PC-9 (cell line): ENCODE data around the gene ZNF121. TPM values are rescaled to one million over a fixed set of nuclear protein-coding genes. Genes with fewer than 3 reads are reported as not detected.
A peak's percentile ranks its signal among the peaks of the same experiment; 100 is the strongest.
"Not testable (repeated sequence)": the region's sequence is repeated elsewhere in the genome, so short reads cannot be mapped to it uniquely, and the experiment has no call there.

Experiments used
- BruUV-seq: library from RNA; stranded (reverse); fragments of 400-500 nt; replicated peaks from 2 replicates; lab custom pipeline; 2021; lab: Mats Ljungman, UMichigan
- CTCF ChIA-PET: fragments of 300-600 bp; sonication (Branson Sonifier 250); formaldehyde crosslinking; loops from one replicate; lab custom pipeline; 2022; ENCODE audit warnings: antibody characterized with exemption; lab: Charles Lee
- POLR2A ChIA-PET: fragments of 300-600 bp; sonication (Branson Sonifier 250); formaldehyde crosslinking; loops from one replicate; lab custom pipeline; 2022; ENCODE audit warnings: antibody characterized with exemption; ENCODE audit not compliant: unreplicated experiment; lab: Charles Lee
- DNase-seq, 2 experiments: peaks; one replicate each; pipeline versions ENCODE4 v3.0.0 to v3.0.0-alpha.2; 2015 to 2022; ENCODE audit warnings: mixed read lengths in 1 of 2
- H2AFZ ChIP-seq: fragments of 200-600 bp; sonication (generic); 2 replicates; pipeline ENCODE4 v1.8.1; 2017; ENCODE audit warnings: antibody characterized with exemption
- H3F3A ChIP-seq: fragments of 200-600 bp; sonication (generic); 2 replicates; pipeline ENCODE4 v1.8.1; 2017; ENCODE audit warnings: antibody characterized with exemption, mild to moderate bottlenecking, low read depth; ENCODE audit not compliant: insufficient read depth
- H3K27ac ChIP-seq: fragments of 200-600 bp; sonication (generic); 2 replicates; pipeline ENCODE4 v1.6.1; 2016; ENCODE audit warnings: mixed run types
- H3K27me3 ChIP-seq: fragments of 200-600 bp; sonication (generic); 2 replicates; pipeline ENCODE4 v1.6.1; 2016; ENCODE audit warnings: low read depth, mixed run types; ENCODE audit not compliant: insufficient read depth
- H3K36me3 ChIP-seq: fragments of 200-600 bp; sonication (generic); 2 replicates; pipeline ENCODE4 v1.6.1; 2016; ENCODE audit warnings: low read depth, mixed run types
- H3K4me1 ChIP-seq: fragments of 200-600 bp; sonication (generic); replicated peaks from 2 replicates; pipeline ENCODE4 v1.6.1; 2016; ENCODE audit warnings: mixed run types; ENCODE audit not compliant: insufficient read depth
- H3K4me2 ChIP-seq: fragments of 200-600 bp; sonication (generic); 2 replicates; pipeline ENCODE4 v1.6.1; 2017; ENCODE audit warnings: mixed run types
- H3K4me3 ChIP-seq: fragments of 200-600 bp; sonication (generic); 2 replicates; pipeline ENCODE4 v1.6.1; 2016; ENCODE audit warnings: mixed run types
- H3K79me2 ChIP-seq: fragments of 200-600 bp; sonication (generic); 2 replicates; pipeline ENCODE4 v1.6.1; 2017; ENCODE audit warnings: low read depth, mixed run types
- H3K9me2 ChIP-seq: fragments of 200-600 bp; sonication (generic); 2 replicates; pipeline ENCODE4 v1.8.1; 2017; ENCODE audit warnings: mild to moderate bottlenecking; ENCODE audit not compliant: insufficient read depth
- H3K9me3 ChIP-seq: fragments of 200-600 bp; sonication (generic); 2 replicates; pipeline ENCODE4 v1.8.1; 2016; ENCODE audit warnings: low read depth; ENCODE audit not compliant: insufficient read depth
- H4K20me1 ChIP-seq: fragments of 200-600 bp; sonication (generic); 2 replicates; pipeline ENCODE4 v1.8.1; 2017; ENCODE audit not compliant: insufficient read depth
- EZH2 ChIP-seq: fragments of 200-600 bp; sonication (generic); IDR thresholded peaks from 2 replicates; pipeline ENCODE4 v1.8.0; 2017; ENCODE audit warnings: antibody characterized with exemption, low read depth
- intact Hi-C: fragments of 100-400 bp; cut with micrococcal nuclease; formaldehyde crosslinking; loops from one replicate; pipeline ENCODE4 v1.10.0; 2022; ENCODE audit not compliant: unreplicated experiment
- total RNA-seq: library from RNA; stranded (reverse); gene quantifications from 2 replicates; pipeline ENCODE4 v1.2.3, GENCODE V29; 2021
- TF ChIP-seq, protein P1 (sequence below): fragments of 200-600 bp; sonication (generic); conservative IDR thresholded peaks from 2 replicates; pipeline ENCODE4 v1.6.1; 2017; ENCODE audit warnings: mixed run types, antibody characterized with exemption, mild to moderate bottlenecking, moderate library complexity

ZNF121 gene
- total RNA-seq, 1 experiment from 2014 or later, result 51.3 TPM

DNA sequence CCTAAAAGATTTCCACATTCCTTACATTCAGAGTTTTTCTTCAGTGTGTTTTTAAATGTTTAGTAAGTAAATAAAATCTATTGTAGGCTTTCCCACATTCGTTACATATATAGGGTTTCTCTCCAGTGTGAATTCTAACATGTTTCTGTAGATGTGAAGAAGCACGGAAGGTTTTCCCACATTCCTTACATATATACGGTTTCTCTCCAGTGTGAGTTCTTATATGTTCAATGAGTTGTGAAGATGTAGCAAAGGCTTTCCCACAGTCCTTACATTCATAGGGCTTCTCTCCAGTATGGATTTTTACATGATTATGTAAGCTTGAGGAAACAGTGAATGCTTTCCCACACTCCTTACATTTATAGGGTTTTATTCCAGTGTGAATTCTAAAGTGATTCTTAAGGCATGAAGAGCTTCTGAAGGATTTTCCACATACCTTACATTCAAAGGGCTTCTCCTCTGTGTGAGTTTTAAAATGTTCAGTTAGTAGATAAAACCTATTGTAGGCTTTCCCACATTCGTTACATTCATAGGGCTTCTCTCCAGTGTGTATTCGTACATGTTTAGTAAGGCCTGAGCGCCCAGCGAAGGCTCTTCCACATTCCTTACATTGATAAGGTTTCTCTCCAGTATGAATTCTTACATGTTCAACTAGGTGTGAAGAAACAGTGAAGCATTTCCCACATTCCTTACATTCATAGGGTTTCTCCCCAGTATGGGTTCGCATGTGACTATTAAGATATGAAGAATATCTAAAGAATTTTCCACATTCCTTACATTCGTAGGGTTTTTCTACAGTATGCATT, 18.2 kb downstream of the ZNF121 start:
- no peaks in the 10 kb centered on the region for H3K27me3 ChIP-seq
- H3K27ac ChIP-seq, result no peak overlapping the region
- DNase-seq, result peak in 1 of 2 experiments; percentile 56
- peaks cover 69% of the 10 kb centered on the region for H3F3A ChIP-seq
- peaks cover 59% of the 10 kb centered on the region for H3K79me2 ChIP-seq
- H3K36me3 ChIP-seq, result peaks cover 99% of the 10 kb centered on the region
- TF ChIP-seq EZH2, result no peak
- TF ChIP-seq, protein P1, sequence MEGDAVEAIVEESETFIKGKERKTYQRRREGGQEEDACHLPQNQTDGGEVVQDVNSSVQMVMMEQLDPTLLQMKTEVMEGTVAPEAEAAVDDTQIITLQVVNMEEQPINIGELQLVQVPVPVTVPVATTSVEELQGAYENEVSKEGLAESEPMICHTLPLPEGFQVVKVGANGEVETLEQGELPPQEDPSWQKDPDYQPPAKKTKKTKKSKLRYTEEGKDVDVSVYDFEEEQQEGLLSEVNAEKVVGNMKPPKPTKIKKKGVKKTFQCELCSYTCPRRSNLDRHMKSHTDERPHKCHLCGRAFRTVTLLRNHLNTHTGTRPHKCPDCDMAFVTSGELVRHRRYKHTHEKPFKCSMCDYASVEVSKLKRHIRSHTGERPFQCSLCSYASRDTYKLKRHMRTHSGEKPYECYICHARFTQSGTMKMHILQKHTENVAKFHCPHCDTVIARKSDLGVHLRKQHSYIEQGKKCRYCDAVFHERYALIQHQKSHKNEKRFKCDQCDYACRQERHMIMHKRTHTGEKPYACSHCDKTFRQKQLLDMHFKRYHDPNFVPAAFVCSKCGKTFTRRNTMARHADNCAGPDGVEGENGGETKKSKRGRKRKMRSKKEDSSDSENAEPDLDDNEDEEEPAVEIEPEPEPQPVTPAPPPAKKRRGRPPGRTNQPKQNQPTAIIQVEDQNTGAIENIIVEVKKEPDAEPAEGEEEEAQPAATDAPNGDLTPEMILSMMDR, result no peak
- no peak overlapping the region for H3K4me2 ChIP-seq
- CTCF ChIA-PET, result no interaction called here
- peaks cover 98% of the 10 kb centered on the region for H3K9me3 ChIP-seq
- no peaks in the 10 kb centered on the region for H3K9me2 ChIP-seq
- H3K4me3 ChIP-seq, result peak overlapping the region; percentile 38
- H2AFZ ChIP-seq, result no peak overlapping the region
- H4K20me1 ChIP-seq, result no peaks in the 10 kb centered on the region
- intact Hi-C loops, result no loop called here
- H3K4me1 ChIP-seq, result no peaks in the 10 kb centered on the region
- BruUV-seq, result no TSS peak
- POLR2A ChIA-PET, result interaction anchor here (0.5 kb wide), 1 partner anchor 11 kb away, joined by 4 read pairs; no protein-coding TSS in a partner anchor

DNA sequence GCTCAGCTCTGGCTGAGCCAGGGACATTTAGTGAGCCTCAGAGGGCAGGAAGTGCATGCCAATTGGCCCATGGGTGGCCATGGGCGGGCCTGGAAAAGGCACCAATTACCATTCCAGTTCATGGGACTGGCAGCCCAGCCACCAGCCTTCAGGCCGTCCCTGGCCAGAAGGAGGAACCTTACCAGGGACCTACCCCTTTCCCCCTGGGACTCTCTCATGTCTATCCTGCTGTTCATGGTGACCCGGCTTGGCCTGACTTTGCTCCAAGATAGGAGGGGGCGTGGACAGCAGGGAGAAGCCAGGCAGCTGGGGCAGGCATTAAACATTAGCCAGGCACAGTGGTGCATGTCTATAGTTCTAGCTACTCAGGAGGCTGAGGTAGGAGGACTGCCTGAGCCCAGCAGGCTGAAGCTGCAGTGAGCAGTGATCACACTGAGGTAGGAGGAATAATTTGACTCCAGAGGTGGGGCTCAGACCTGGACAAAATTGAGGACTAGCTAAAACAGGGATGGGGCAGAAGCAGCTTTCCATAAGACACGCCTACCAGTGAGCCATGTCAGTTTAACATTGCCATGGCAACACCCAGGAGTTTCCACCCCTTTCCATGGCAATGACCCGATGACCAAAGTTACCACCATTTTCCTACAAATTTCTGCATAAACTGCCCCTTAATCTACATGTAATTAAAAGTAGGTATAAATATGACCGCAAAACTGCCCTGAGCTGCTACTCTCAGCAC, 31.6 kb downstream of the ZNF121 start:
- no peaks in the 10 kb centered on the region for H3K9me2 ChIP-seq
- no TSS peak for BruUV-seq

DNA sequence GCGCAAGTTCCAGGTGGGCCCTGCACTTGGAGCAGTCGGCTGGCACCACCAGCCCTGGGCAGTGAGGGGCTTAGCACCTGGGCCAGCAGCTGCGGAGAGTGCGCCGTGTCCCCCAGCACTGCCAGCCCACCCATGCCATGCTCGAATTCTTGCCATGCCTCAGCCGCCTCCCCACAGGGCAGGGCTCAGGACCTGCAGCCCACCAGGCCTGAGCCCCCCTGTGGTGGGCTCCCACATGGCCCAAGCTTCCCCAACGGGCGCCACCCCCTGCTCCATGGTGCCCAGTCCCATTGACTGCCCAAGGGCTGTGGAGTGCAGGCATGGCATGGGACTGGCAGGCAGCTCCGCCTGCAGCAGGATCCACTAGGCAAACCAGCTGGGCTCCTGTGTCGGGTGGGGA, 36.4 kb downstream of the ZNF121 start:
- Histone ChIP-seq H3K9me2 (no peaks in the 10 kb centered on the region), H3K79me2 (no peaks in the 10 kb centered on the region), H3K4me2 (no peak overlapping the region), H3K4me1 (no peaks in the 10 kb centered on the region), H3K36me3 (no peaks in the 10 kb centered on the region), H3K27ac (no peak overlapping the region), H3K4me3 (no peak overlapping the region), H3K9me3 (peaks cover 7% of the 10 kb centered on the region; the same call in 1 of the 2 replicates), H2AFZ (no peak overlapping the region), H4K20me1 (no peaks in the 10 kb centered on the region), H3F3A (no peaks in the 10 kb centered on the region), H3K27me3 (peaks cover 20% of the 10 kb centered on the region)
- no peak for DNase-seq
- CTCF ChIA-PET, result no interaction called here
- BruUV-seq, result no TSS peak
- POLR2A ChIA-PET, result no interaction called here
- no peak for TF ChIP-seq EZH2
- intact Hi-C loops, result no loop called here

More for the DNA sequence above, 31.6 kb downstream of the ZNF121 start:
- H3K36me3 ChIP-seq, result no peaks in the 10 kb centered on the region
- no peak overlapping the region for H3K4me2 ChIP-seq
- no peaks in the 10 kb centered on the region; the same call in 1 of the 2 replicates for H3F3A ChIP-seq
- no peaks in the 10 kb centered on the region for H3K27me3 ChIP-seq
- POLR2A ChIA-PET, result interaction anchor here (0.6 to 0.7 kb wide), 2 partner anchors 65 to 280 kb away, joined by 3 to 7 read pairs; no protein-coding TSS in a partner anchor
- CTCF ChIA-PET, result no interaction called here
- no peaks in the 10 kb centered on the region for H3K79me2 ChIP-seq
- peaks cover 13% of the 10 kb centered on the region for H3K9me3 ChIP-seq
- intact Hi-C loops, result no loop called here
- H2AFZ ChIP-seq, result no peak overlapping the region
- TF ChIP-seq, protein P1, result no peak
- TF ChIP-seq EZH2, result no peak
- no peaks in the 10 kb centered on the region for H3K4me1 ChIP-seq
- no peak for DNase-seq
- no peak overlapping the region for H3K4me3 ChIP-seq
- no peaks in the 10 kb centered on the region for H4K20me1 ChIP-seq
- H3K27ac ChIP-seq, result no peak overlapping the region

DNA sequence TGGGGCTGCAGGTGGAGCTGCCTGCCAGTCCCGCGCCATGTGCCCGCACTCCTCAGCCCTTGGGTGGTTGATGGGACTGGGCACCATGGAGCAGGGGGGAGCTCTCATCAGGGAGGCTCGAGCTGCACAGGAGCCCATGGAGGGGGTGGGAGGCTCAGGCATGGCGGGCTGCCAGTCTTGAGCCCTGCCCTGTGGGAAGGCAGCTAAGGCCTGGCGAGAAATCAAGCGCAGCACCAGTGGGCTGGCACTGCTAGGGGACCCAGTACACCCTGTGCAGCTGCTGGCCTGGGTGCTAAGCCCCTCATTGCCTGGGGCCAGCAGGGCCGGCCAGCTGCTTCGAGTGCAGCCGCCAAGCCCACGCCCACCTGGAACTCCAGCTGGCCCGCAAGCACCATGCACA, 43.0 kb downstream of the ZNF121 start:
- CTCF ChIA-PET, BruUV-seq, H3K36me3 ChIP-seq, H3K9me2 ChIP-seq, H3K4me2 ChIP-seq, intact Hi-C loops, DNase-seq, H4K20me1 ChIP-seq, H3K27ac ChIP-seq, H2AFZ ChIP-seq, H3K4me1 ChIP-seq, H3F3A ChIP-seq, POLR2A ChIA-PET, H3K4me3 ChIP-seq: not testable (repeated sequence)
- peaks cover 16% of the 10 kb centered on the region for H3K27me3 ChIP-seq
- H3K9me3 ChIP-seq, result peaks cover 23% of the 10 kb centered on the region
- H3K79me2 ChIP-seq, result peaks cover 21% of the 10 kb centered on the region

DNA sequence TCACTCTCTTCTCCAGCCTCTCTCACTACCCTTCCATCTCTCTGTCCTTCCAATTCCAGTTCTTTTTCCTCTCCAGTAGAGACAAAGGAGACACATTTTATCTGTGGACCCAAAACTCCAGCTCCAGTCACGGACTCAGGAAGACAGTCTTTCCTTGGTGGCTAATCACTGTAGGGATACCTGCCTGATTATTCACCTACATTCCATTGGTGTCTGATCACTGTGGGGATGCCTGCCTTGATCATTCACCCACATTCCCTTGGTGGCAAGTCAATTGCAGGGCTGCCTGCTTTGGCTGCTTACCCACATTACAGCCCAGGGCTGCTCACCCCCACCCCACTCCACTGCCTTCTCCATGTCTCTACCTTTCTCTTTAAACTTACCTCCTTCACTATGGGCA, 44.4 kb downstream of the ZNF121 start:
- H3K4me2 ChIP-seq, BruUV-seq, H3K4me3 ChIP-seq, CTCF ChIA-PET, H4K20me1 ChIP-seq, H3F3A ChIP-seq, intact Hi-C loops, H3K4me1 ChIP-seq, H3K27ac ChIP-seq, H2AFZ ChIP-seq, POLR2A ChIA-PET, H3K9me2 ChIP-seq: not testable (repeated sequence)
- Histone ChIP-seq H3K36me3 (peaks cover 23% of the 10 kb centered on the region), H3K9me3 (peaks cover 37% of the 10 kb centered on the region), H3K27me3 (peaks cover 14% of the 10 kb centered on the region), H3K79me2 (peaks cover 25% of the 10 kb centered on the region)
- DNase-seq, result peak in 1 of 2 experiments; percentile 44
